ENCODE results near the gene CHSY1.
A peak's percentile ranks its signal among the peaks of the same experiment; 100 is the strongest.

The CHSY1 gene

GRCh38 chr15:101173233-101174119 is 78.4 kb downstream of the CHSY1 start:
- DNase-seq (ENCODE audit: extremely low read depth in 1 of 2, low read depth in 1 of 2) = no peak

GRCh38 chr15:101172501-101173071 is 79.3 kb downstream of the CHSY1 start:
- DNase-seq (ENCODE audit: extremely low read depth in 1 of 2, low read depth in 1 of 2) = no peak

- DNase-seq (ENCODE audit: extremely low read depth in 1 of 2, low read depth in 1 of 2) = no peak
These were observed 79.9 kb downstream of the CHSY1 start for GRCh38 chr15:101171954-101172353.

- no peak for DNase-seq (ENCODE audit: extremely low read depth in 1 of 2, low read depth in 1 of 2)
These were observed 81.1 kb downstream of the CHSY1 start for GRCh38 chr15:101170568-101171350.

- no peak for DNase-seq (ENCODE audit: extremely low read depth in 1 of 2, low read depth in 1 of 2)
These were observed 82.3 kb downstream of the CHSY1 start for GRCh38 chr15:101169495-101170071.

GRCh38 chr15:101168898-101169494 is 82.9 kb downstream of the CHSY1 start:
- DNase-seq (ENCODE audit: extremely low read depth in 1 of 2, low read depth in 1 of 2) = no peak

- no peak for DNase-seq (ENCODE audit: extremely low read depth in 1 of 2, low read depth in 1 of 2)
These were observed 83.4 kb downstream of the CHSY1 start for GRCh38 chr15:101168463-101168824.

GRCh38 chr15:101167753-101168462 is 83.9 kb downstream of the CHSY1 start:
- DNase-seq (ENCODE audit: extremely low read depth in 1 of 2, low read depth in 1 of 2) = peak; percentile 51 to 87

- no peak for DNase-seq (ENCODE audit: extremely low read depth in 1 of 2, low read depth in 1 of 2)
These were observed 84.5 kb downstream of the CHSY1 start for GRCh38 chr15:101167411-101167752.

- no peak for DNase-seq (ENCODE audit: extremely low read depth in 1 of 2, low read depth in 1 of 2)
These were observed 85.9 kb downstream of the CHSY1 start for GRCh38 chr15:101165905-101166471.

- DNase-seq (ENCODE audit: extremely low read depth in 1 of 2, low read depth in 1 of 2) = no peak
These were observed 89.0 kb downstream of the CHSY1 start for GRCh38 chr15:101162701-101163483.

- no peak for DNase-seq (ENCODE audit: extremely low read depth in 1 of 2, low read depth in 1 of 2)
These were observed 90.2 kb downstream of the CHSY1 start for GRCh38 chr15:101161656-101162055.

GRCh38 chr15:101159936-101160815 is 91.7 kb downstream of the CHSY1 start:
- no peak for DNase-seq (ENCODE audit: extremely low read depth in 1 of 2, low read depth in 1 of 2)

GRCh38 chr15:101159096-101159935 is 92.5 kb downstream of the CHSY1 start:
- peak in 1 of 2 donors; percentile 18 for DNase-seq (ENCODE audit: extremely low read depth in 1 of 2, low read depth in 1 of 2)

GRCh38 chr15:101158166-101159095 is 93.4 kb downstream of the CHSY1 start:
- no peak for DNase-seq (ENCODE audit: extremely low read depth in 1 of 2, low read depth in 1 of 2)

- DNase-seq (ENCODE audit: extremely low read depth in 1 of 2, low read depth in 1 of 2) = no peak
These were observed 94.1 kb downstream of the CHSY1 start for GRCh38 chr15:101157721-101158120.

Data from stimulated activated CD8-positive, alpha-beta memory T cell treated with anti-CD3 and anti-CD28 coated beads, Interleukin-7, amount 100 ng/mL, for 48 hours (primary cell).